GM12864 (cell line): ENCODE measurements around the gene SULF2.

Experiments used
- DNase-seq: peaks from one replicate; pipeline ENCODE4 v3.0.0-alpha.2; 2011; ENCODE audit warnings: low read depth
- H3K4me3 ChIP-seq: 2 replicates; pipeline ENCODE4 v1.5.1; 2011; ENCODE audit warnings: mild to moderate bottlenecking, low read depth, low read length, control low read depth
- TF ChIP-seq, protein P1 (sequence below): IDR thresholded peaks from 2 replicates; pipeline ENCODE4 v1.5.1; 2011; ENCODE audit warnings: low read depth, mild to moderate bottlenecking, moderate library complexity, low read length, control low read depth, inconsistent platforms; ENCODE audit errors: missing control alignments

Gene SULF2

GRCh38 chr20:47757145-47758035 is 27.9 kb downstream of the SULF2 start:
- H3K4me3 ChIP-seq = no peak overlapping the region
- TF ChIP-seq, protein P1, sequence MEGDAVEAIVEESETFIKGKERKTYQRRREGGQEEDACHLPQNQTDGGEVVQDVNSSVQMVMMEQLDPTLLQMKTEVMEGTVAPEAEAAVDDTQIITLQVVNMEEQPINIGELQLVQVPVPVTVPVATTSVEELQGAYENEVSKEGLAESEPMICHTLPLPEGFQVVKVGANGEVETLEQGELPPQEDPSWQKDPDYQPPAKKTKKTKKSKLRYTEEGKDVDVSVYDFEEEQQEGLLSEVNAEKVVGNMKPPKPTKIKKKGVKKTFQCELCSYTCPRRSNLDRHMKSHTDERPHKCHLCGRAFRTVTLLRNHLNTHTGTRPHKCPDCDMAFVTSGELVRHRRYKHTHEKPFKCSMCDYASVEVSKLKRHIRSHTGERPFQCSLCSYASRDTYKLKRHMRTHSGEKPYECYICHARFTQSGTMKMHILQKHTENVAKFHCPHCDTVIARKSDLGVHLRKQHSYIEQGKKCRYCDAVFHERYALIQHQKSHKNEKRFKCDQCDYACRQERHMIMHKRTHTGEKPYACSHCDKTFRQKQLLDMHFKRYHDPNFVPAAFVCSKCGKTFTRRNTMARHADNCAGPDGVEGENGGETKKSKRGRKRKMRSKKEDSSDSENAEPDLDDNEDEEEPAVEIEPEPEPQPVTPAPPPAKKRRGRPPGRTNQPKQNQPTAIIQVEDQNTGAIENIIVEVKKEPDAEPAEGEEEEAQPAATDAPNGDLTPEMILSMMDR = no peak
- DNase-seq = no peak

DNA sequence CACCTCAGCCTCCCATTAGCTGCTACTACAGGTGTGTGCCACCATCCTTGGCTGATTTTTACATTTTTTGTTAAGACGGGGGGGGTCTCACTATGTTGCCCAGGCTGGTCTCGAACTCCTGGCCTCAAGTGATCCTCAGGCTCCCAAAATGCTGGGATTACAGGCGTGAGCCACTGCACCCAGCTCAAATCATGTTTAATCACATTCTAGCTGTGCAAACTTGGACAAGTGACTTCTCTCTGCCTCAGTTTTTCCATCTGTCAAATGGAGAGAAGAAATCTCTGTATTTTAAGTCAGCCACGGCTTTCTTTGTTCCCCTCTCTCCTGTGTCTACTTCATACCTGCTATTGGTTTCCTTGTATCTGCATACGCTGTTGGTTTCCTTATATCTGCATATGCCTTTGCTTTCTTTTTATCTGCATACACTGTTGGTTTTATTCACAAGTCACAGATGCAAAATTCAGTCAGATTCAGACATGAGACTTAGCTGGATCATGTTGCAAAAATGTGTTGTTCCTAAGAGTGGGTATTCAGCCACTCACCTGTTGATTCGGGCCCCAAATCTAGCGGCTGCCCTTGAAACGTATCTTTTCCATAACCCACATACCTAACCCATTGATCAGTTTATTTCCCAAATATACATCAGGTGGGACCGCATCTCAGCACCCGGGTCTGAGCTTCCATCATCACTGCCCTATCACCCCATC is 30.2 kb downstream of the SULF2 start:
- no peak for DNase-seq
- TF ChIP-seq, protein P1 = no peak
- no peak overlapping the region for H3K4me3 ChIP-seq

- TF ChIP-seq, protein P1 = no peak
- DNase-seq = no peak
- H3K4me3 ChIP-seq = no peak overlapping the region
These were observed 30.9 kb downstream of the SULF2 start for GRCh38 chr20:47754388-47754715.

- no peak for DNase-seq
- TF ChIP-seq, protein P1 = no peak
- H3K4me3 ChIP-seq = no peak overlapping the region
These were observed 31.5 kb downstream of the SULF2 start for GRCh38 chr20:47753576-47754387.

- H3K4me3 ChIP-seq = no peak overlapping the region
- DNase-seq = no peak
- TF ChIP-seq, protein P1 = no peak
These were observed 33.8 kb downstream of the SULF2 start for GRCh38 chr20:47751449-47751848.

GRCh38 chr20:47749339-47749738 is 35.9 kb downstream of the SULF2 start:
- TF ChIP-seq, protein P1 = no peak

More at GRCh38 chr20:47749339-47749738, 35.9 kb downstream of the SULF2 start:
- DNase-seq = no peak
- H3K4me3 ChIP-seq = no peak overlapping the region
